Neural crest cell (in vitro differentiated cells): Measurements from ENCODE around the gene PC. TPM values are rescaled to one million over a fixed set of nuclear protein-coding genes. Genes with fewer than 3 reads are reported as not detected.

Experiments
- DNase-seq: peaks from one replicate; pipeline ENCODE4 v3.0.0; 2021; ENCODE audit warnings: low read depth, mixed read lengths, low spot score
- H3K27ac Mint-ChIP-seq: one replicate; pipeline ENCODE4 v1.8.0; 2021; ENCODE audit warnings: mild to moderate bottlenecking, mixed read lengths; ENCODE audit not compliant: unreplicated experiment
- H3K27me3 Mint-ChIP-seq: 2 replicates; pipeline ENCODE4 v1.8.0; 2021; ENCODE audit warnings: low read depth, mild to moderate bottlenecking, mixed read lengths
- H3K36me3 Mint-ChIP-seq: 2 replicates; pipeline ENCODE4 v1.8.0; 2021; ENCODE audit warnings: low read depth, mild to moderate bottlenecking, mixed read lengths
- H3K4me1 Mint-ChIP-seq: 2 replicates; pipeline ENCODE4 v1.8.0; 2021; ENCODE audit warnings: mixed read lengths
- H3K4me3 Mint-ChIP-seq: one replicate; pipeline ENCODE4 v1.8.0; 2021; ENCODE audit warnings: mild to moderate bottlenecking, mixed read lengths
- H3K9me3 Mint-ChIP-seq: 2 replicates; pipeline ENCODE4 v1.8.0; 2021; ENCODE audit warnings: mixed read lengths
- CTCF ChIP-seq: fragments of 200-600 bp; sonication (generic); conservative IDR thresholded peaks from 2 replicates; pipeline ENCODE4 v1.5.0; 2021; ENCODE audit warnings: antibody characterized with exemption, mild to moderate bottlenecking
- total RNA-seq: library from RNA; stranded (reverse); gene quantifications from 2 replicates; pipeline ENCODE4 v1.2.1, GENCODE V29; 2021

The PC gene
- total RNA-seq, 1 donor from 2014 or later = 53.6 TPM

- no peak overlapping the region for H3K4me3 Mint-ChIP-seq
- no peak for DNase-seq
- H3K9me3 Mint-ChIP-seq = no peaks in the 10 kb centered on the region
- peaks cover 23% of the 10 kb centered on the region for H3K4me1 Mint-ChIP-seq
- H3K36me3 Mint-ChIP-seq = no peaks in the 10 kb centered on the region
- TF ChIP-seq CTCF = no peak
- no peaks in the 10 kb centered on the region for H3K27me3 Mint-ChIP-seq
- H3K27ac Mint-ChIP-seq = peak overlapping the region; percentile 84
Measured at GRCh38 chr11:66881927-66882452, 76.2 kb downstream of the PC start.

GRCh38 chr11:66881451-66881835 is 76.7 kb downstream of the PC start:
- no peaks in the 10 kb centered on the region for H3K27me3 Mint-ChIP-seq

GRCh38 chr11:66880496-66881450 is 77.4 kb downstream of the PC start:
- Mint-ChIP-seq H3K27ac (no peak overlapping the region), H3K27me3 (no peaks in the 10 kb centered on the region)

More at GRCh38 chr11:66881451-66881835, 76.7 kb downstream of the PC start:
- no peak overlapping the region for H3K27ac Mint-ChIP-seq
- no peak for TF ChIP-seq CTCF
- no peaks in the 10 kb centered on the region for H3K9me3 Mint-ChIP-seq
- H3K4me3 Mint-ChIP-seq = no peak overlapping the region
- peaks cover 26% of the 10 kb centered on the region for H3K4me1 Mint-ChIP-seq
- H3K36me3 Mint-ChIP-seq = no peaks in the 10 kb centered on the region
- no peak for DNase-seq

GRCh38 chr11:66879999-66880398 is 78.2 kb downstream of the PC start:
- H3K27ac Mint-ChIP-seq = no peak overlapping the region
- TF ChIP-seq CTCF = no peak
- H3K36me3 Mint-ChIP-seq = no peaks in the 10 kb centered on the region
- H3K27me3 Mint-ChIP-seq = no peaks in the 10 kb centered on the region
- no peak for DNase-seq
- no peak overlapping the region for H3K4me3 Mint-ChIP-seq
- no peaks in the 10 kb centered on the region for H3K9me3 Mint-ChIP-seq
- H3K4me1 Mint-ChIP-seq = peaks cover 41% of the 10 kb centered on the region

More at GRCh38 chr11:66880496-66881450, 77.4 kb downstream of the PC start:
- no peak for DNase-seq
- Mint-ChIP-seq H3K36me3 (no peaks in the 10 kb centered on the region), H3K9me3 (no peaks in the 10 kb centered on the region), H3K4me3 (no peak overlapping the region), H3K4me1 (peaks cover 33% of the 10 kb centered on the region)
- no peak for TF ChIP-seq CTCF

GRCh38 chr11:66879583-66879982 is 78.6 kb downstream of the PC start:
- Mint-ChIP-seq H3K4me3 (no peak overlapping the region), H3K27me3 (no peaks in the 10 kb centered on the region), H3K9me3 (no peaks in the 10 kb centered on the region), H3K4me1 (peaks cover 44% of the 10 kb centered on the region), H3K36me3 (no peaks in the 10 kb centered on the region), H3K27ac (no peak overlapping the region)
- no peak for TF ChIP-seq CTCF
- no peak for DNase-seq
